ENCODE results near the gene SLIT2.

- TF ChIP-seq GATA3 (IDR thresholded peaks at IDR 0.05; ENCODE audit: low read depth, low read length) = no peak
- TF ChIP-seq GATA2 (IDR thresholded peaks at IDR 0.05; ENCODE audit: low read depth, low read length) = no peak
Observed at GRCh38 chr4:20260821-20261220, 9.1 kb downstream of the SLIT2 start.

All from SH-SY5Y (cell line).